HepG2 (cell line): ENCODE measurements around the gene SPATA31E1. TPM values are rescaled to one million over a fixed set of nuclear protein-coding genes. Genes with fewer than 3 reads are reported as not detected.

Experiments used
- ATAC-seq: fragments of 200-7000 bp; cut with Tn5 transposase; 3 replicates; pipeline ENCODE4 v1.9.1; 2020; ENCODE audit warnings: mild to moderate bottlenecking, moderate library complexity
- BruUV-seq: library from RNA; stranded (reverse); fragments of 400-500 nt; replicated peaks from 2 replicates; lab custom pipeline; 2021; lab: Mats Ljungman, UMichigan
- CTCF ChIA-PET: fragments of 300-600 bp; formaldehyde crosslinking; extraction: SDS; loops from one replicate; lab custom pipeline; 2021; ENCODE audit warnings: low total read pairs, inconsistent platforms, low intra/inter-chr PET ratio; lab: Yijun Ruan, JAX
- POLR2A ChIA-PET: fragments of 350-600 bp; sonication (Branson Sonifier 250); formaldehyde crosslinking; loops from one replicate; lab custom pipeline; 2020; ENCODE audit warnings: antibody characterized with exemption, inconsistent platforms; lab: Yijun Ruan, JAX
- DNase-seq: peaks from one replicate; pipeline ENCODE4 v3.0.0-alpha.2; 2015; ENCODE audit warnings: low spot score
- FAIRE-seq: peaks from 3 replicates; lab custom pipeline; 2011; peaks lifted over from hg19 to GRCh38; lab: Jason Lieb, UNC
- H2AFZ ChIP-seq: one replicate; pipeline ENCODE4 v1.6.1; 2011; ENCODE audit warnings: low read length, inconsistent platforms
- H3K27ac ChIP-seq: fragments of 300-600 bp; 3 replicates; pipeline ENCODE4 v1.8.0; 2011; ENCODE audit warnings: mixed run types, mild to moderate bottlenecking, mixed read lengths, low read length, inconsistent platforms; ENCODE audit not compliant: insufficient read depth; ENCODE audit errors: extremely low read length
- H3K27me3 ChIP-seq, 2 experiments: fragments of 200-600 bp in 1 of 2; 2 replicates in 1 of 2; 3 replicates in 1 of 2; pipeline versions ENCODE4 v1.6.0 to v1.8.0; 2011; ENCODE audit warnings: low read length in 2 of 2, mild to moderate bottlenecking in 2 of 2, moderate library complexity in 2 of 2, inconsistent platforms in 1 of 2; ENCODE audit not compliant: insufficient read depth in 2 of 2, control insufficient read depth in 1 of 2
- H3K36me3 ChIP-seq, 2 experiments: fragments of 200-600 bp in 1 of 2; replicated peaks in 1 of 2; 2 replicates in 1 of 2; 3 replicates in 1 of 2; pipeline versions ENCODE4 v1.5.1 to v1.8.0; 2011; ENCODE audit warnings: low read length in 2 of 2, inconsistent platforms in 1 of 2; ENCODE audit not compliant: insufficient read depth in 2 of 2, control insufficient read depth in 1 of 2
- H3K4me1 ChIP-seq: 2 replicates; pipeline ENCODE4 v1.5.1; 2012; ENCODE audit warnings: low read length, inconsistent platforms; ENCODE audit not compliant: insufficient read depth
- H3K4me2 ChIP-seq: 2 replicates; pipeline ENCODE4 v1.6.0; 2011; ENCODE audit warnings: low read depth, low read length, inconsistent platforms
- H3K4me3 ChIP-seq, 3 experiments: fragments of 200-600 bp in 1 of 3; sonication (generic), shearing (Covaris generic) in 1 of 3; replicated peaks in 1 of 3; 2 replicates each; pipeline ENCODE4 v1.5.1; 2011 to 2016; ENCODE audit warnings: low read length in 3 of 3, inconsistent platforms in 2 of 3, low read depth in 2 of 3, mild to moderate bottlenecking in 2 of 3, control low read depth in 1 of 3, mixed read lengths in 1 of 3; ENCODE audit not compliant: insufficient read depth in 1 of 3
- H3K79me2 ChIP-seq: one replicate; pipeline ENCODE4 v1.6.1; 2011; ENCODE audit warnings: low read length, inconsistent platforms; ENCODE audit not compliant: insufficient read depth
- H3K9ac ChIP-seq: 2 replicates; pipeline ENCODE4 v1.6.0; 2011; ENCODE audit warnings: mild to moderate bottlenecking, low read depth, low read length, inconsistent platforms; ENCODE audit not compliant: insufficient read depth
- H3K9me3 ChIP-seq: 2 replicates; pipeline ENCODE4 v1.5.1; 2012; ENCODE audit warnings: mild to moderate bottlenecking, low read length
- H4K20me1 ChIP-seq: 2 replicates; pipeline ENCODE4 v1.6.0; 2011; ENCODE audit warnings: inconsistent platforms, mild to moderate bottlenecking, low read length, moderate library complexity; ENCODE audit not compliant: insufficient read depth
- BHLHE40 ChIP-seq: IDR thresholded peaks from 2 replicates; pipeline ENCODE4 v1.6.1; 2011; ENCODE audit warnings: low read length, improper control_type of control experiment
- HDAC1 ChIP-seq: sonication (generic); formaldehyde crosslinking; IDR thresholded peaks from 2 replicates; pipeline ENCODE4 v1.5.1; 2020; ENCODE audit warnings: mild to moderate bottlenecking, missing genetic modification reagents
- MATR3 ChIP-seq: sonication (generic); formaldehyde crosslinking; IDR thresholded peaks from 2 replicates; pipeline ENCODE4 v1.4.0; 2020; ENCODE audit warnings: missing genetic modification reagents
- PCBP1 ChIP-seq: fragments of 200-400 bp; formaldehyde crosslinking; IDR thresholded peaks from 2 replicates; pipeline ENCODE4 v1.6.1; 2017; ENCODE audit warnings: mild to moderate bottlenecking, low read depth, low read length, borderline replicate concordance
- PHF20 ChIP-seq: sonication (generic); formaldehyde crosslinking; IDR thresholded peaks from 2 replicates; pipeline ENCODE4 v1.5.0; 2020; ENCODE audit warnings: mild to moderate bottlenecking, missing genetic modification reagents
- REPIN1 ChIP-seq: sonication (generic); formaldehyde crosslinking; IDR thresholded peaks from 2 replicates; pipeline ENCODE4 v1.8.0; 2022; ENCODE audit warnings: missing genetic modification reagents, low read depth, mild to moderate bottlenecking, borderline replicate concordance
- RFX5 ChIP-seq: IDR thresholded peaks from 2 replicates; pipeline ENCODE4 v1.6.1; 2011; ENCODE audit warnings: low read depth, low read length, improper control_type of control experiment
- ZBTB8A ChIP-seq: sonication (generic); formaldehyde crosslinking; IDR thresholded peaks from 2 replicates; pipeline ENCODE4 v1.4.0; 2020; ENCODE audit warnings: mild to moderate bottlenecking, low read depth, missing genetic modification reagents, borderline replicate concordance
- ZNF235 ChIP-seq: sonication (generic); formaldehyde crosslinking; IDR thresholded peaks from 2 replicates; pipeline ENCODE4 v1.8.1; 2023; ENCODE audit warnings: mild to moderate bottlenecking, missing genetic modification reagents, borderline replicate concordance
- ZNF329 ChIP-seq: sonication (generic); formaldehyde crosslinking; IDR thresholded peaks from 2 replicates; pipeline ENCODE4 v1.9.0; 2021; ENCODE audit warnings: low read depth, mild to moderate bottlenecking, missing genetic modification reagents
- ZNF441 ChIP-seq: sonication (generic); formaldehyde crosslinking; IDR thresholded peaks from 2 replicates; pipeline ENCODE4 v1.7.0; 2021; ENCODE audit warnings: missing genetic modification reagents, borderline replicate concordance
- WGBS: methylation state at CpG from one replicate; pipeline ENCODE4 v1.1.6; 2017; ENCODE audit warnings: low lambda C conversion rate; 5-methylcytosine and 5-hydroxymethylcytosine counted together
- in situ Hi-C: cut with HindIII; loops from 2 replicates; pipeline ENCODE4 v1.10.0; 2017; ENCODE audit warnings: low pct_unique_long_range_greater_than_20kb; ENCODE audit not compliant: extremely low pct_ligation_motif_present
- intact Hi-C: fragments of 100-400 bp; cut with micrococcal nuclease; formaldehyde crosslinking; loops from one replicate; pipeline ENCODE4 v1.10.0; 2022; ENCODE audit not compliant: unreplicated experiment
- polyA plus RNA-seq, 8 experiments: library from polyadenylated mRNA; depleted of rRNA in 3 of 8; stranded (reverse) in 7 of 8; unstranded in 1 of 8; fragments of >200 nt; fragmentation: Illumina TruSeq in 4 of 8; extraction: Trizol in 4 of 8; gene quantifications; 2 replicates each; pipeline versions ENCODE4 v1.2.1 to v1.2.3, GENCODE V29; 2011 to 2016; ENCODE audit warnings: low read depth in 4 of 8, missing spikeins in 1 of 8, mixed read lengths in 1 of 8; ENCODE audit not compliant: insufficient read depth in 1 of 8
- total RNA-seq, 5 experiments: library from RNA; depleted of rRNA; stranded (reverse); fragments of >200 nt; fragmentation: Illumina TruSeq; extraction: Trizol; gene quantifications; 2 replicates each; pipeline ENCODE4 v1.2.3, GENCODE V29; 2016; ENCODE audit warnings: low read depth in 1 of 5
- TF ChIP-seq, protein P1 (sequence below): sonication (generic); formaldehyde crosslinking; IDR thresholded peaks from 2 replicates; pipeline ENCODE4 v1.5.0; 2020; ENCODE audit warnings: missing genetic modification reagents
- TF ChIP-seq, protein P2 (sequence below): sonication (generic); formaldehyde crosslinking; IDR thresholded peaks from 2 replicates; pipeline ENCODE4 v1.8.1; 2023; ENCODE audit warnings: mild to moderate bottlenecking, missing genetic modification reagents, borderline replicate concordance
- TF ChIP-seq, protein P3 (sequence below): sonication (generic); formaldehyde crosslinking; IDR thresholded peaks from 2 replicates; pipeline ENCODE4 v1.4.0; 2020; ENCODE audit warnings: mild to moderate bottlenecking, missing genetic modification reagents

SPATA31E1 gene
- total and polyA plus RNA-seq, 2 of the 13 experiments (the other 11 are each of a cell fraction or from before 2014, with no cell fraction given) = not detected

DNA sequence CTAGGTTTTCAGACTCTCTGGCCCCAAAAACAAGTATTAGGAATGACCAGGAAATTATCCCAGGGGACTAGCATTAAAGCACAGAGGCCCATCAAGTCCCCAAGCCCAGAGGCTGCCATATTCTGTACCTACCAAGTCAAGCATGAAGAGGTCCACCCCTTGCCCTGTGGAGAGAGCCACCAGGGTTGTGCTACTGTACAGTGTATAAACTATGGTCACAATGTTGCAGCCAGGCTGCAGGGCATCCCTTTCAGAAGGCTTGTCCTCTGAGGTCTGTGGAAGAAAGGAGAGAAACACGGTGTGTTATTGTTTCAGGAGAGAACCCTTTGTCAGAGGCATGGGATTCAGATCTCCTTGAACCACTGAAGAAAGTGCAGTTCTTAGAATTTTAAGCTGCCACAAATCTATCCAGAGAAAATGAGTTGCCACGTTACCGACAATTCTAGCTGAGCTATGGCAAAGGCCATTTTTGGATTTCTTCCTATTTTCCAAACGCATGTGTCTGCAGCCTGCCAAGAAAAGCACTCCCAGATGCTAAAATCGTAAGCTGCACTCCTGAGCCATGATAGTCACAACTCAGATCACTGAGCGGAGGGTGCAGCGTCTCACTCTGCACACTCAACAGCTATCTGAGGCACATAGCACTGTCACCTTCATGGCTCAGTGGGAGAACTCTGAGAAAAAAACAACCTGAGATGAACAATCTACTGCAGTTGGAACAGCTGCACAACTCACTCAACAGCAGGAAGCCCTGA, 45.5 kb upstream of the SPATA31E1 start:
- ChIA-PET POLR2A (no interaction called here), CTCF (no interaction called here)
- intact Hi-C loops = no loop called here
- Histone ChIP-seq H3K27me3 (peaks cover 2% of the 10 kb centered on the region in 2 experiments; a peak in 2 of 5 replicates), H2AFZ (no peak overlapping the region), H3K4me1 (no peaks in the 10 kb centered on the region), H3K4me3 (no peak overlapping the region), H3K9ac (no peak overlapping the region), H3K79me2 (no peaks in the 10 kb centered on the region), H3K9me3 (no peaks in the 10 kb centered on the region), H3K27ac (no peak overlapping the region), H3K4me2 (no peak overlapping the region), H4K20me1 (no peaks in the 10 kb centered on the region), H3K36me3 (no peaks in the 10 kb centered on the region)
- no peak for FAIRE-seq
- no peak for ATAC-seq
- in situ Hi-C loops = no loop called here
- DNase-seq = no peak
- no TSS peak for BruUV-seq
- no peak for TF ChIP-seq MATR3
- no peak for TF ChIP-seq RFX5
- TF ChIP-seq, protein P1, sequence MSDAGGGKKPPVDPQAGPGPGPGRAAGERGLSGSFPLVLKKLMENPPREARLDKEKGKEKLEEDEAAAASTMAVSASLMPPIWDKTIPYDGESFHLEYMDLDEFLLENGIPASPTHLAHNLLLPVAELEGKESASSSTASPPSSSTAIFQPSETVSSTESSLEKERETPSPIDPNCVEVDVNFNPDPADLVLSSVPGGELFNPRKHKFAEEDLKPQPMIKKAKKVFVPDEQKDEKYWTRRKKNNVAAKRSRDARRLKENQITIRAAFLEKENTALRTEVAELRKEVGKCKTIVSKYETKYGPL (CRISPR knock-in tag) = no peak
- no peak for TF ChIP-seq ZBTB8A
- TF ChIP-seq REPIN1 (CRISPR knock-in tag) = no peak
- TF ChIP-seq HDAC1 (CRISPR knock-in tag) = no peak
- TF ChIP-seq, protein P2, sequence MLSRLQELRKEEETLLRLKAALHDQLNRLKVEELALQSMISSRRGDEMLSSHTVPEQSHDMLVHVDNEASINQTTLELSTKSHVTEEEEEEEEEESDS (CRISPR knock-in tag) = no peak
- no peak for TF ChIP-seq ZNF235
- no peak for TF ChIP-seq PHF20
- TF ChIP-seq ZNF329 (CRISPR knock-in tag) = no peak
- TF ChIP-seq PCBP1 = no peak
- TF ChIP-seq BHLHE40 = no peak
- TF ChIP-seq, protein P3, sequence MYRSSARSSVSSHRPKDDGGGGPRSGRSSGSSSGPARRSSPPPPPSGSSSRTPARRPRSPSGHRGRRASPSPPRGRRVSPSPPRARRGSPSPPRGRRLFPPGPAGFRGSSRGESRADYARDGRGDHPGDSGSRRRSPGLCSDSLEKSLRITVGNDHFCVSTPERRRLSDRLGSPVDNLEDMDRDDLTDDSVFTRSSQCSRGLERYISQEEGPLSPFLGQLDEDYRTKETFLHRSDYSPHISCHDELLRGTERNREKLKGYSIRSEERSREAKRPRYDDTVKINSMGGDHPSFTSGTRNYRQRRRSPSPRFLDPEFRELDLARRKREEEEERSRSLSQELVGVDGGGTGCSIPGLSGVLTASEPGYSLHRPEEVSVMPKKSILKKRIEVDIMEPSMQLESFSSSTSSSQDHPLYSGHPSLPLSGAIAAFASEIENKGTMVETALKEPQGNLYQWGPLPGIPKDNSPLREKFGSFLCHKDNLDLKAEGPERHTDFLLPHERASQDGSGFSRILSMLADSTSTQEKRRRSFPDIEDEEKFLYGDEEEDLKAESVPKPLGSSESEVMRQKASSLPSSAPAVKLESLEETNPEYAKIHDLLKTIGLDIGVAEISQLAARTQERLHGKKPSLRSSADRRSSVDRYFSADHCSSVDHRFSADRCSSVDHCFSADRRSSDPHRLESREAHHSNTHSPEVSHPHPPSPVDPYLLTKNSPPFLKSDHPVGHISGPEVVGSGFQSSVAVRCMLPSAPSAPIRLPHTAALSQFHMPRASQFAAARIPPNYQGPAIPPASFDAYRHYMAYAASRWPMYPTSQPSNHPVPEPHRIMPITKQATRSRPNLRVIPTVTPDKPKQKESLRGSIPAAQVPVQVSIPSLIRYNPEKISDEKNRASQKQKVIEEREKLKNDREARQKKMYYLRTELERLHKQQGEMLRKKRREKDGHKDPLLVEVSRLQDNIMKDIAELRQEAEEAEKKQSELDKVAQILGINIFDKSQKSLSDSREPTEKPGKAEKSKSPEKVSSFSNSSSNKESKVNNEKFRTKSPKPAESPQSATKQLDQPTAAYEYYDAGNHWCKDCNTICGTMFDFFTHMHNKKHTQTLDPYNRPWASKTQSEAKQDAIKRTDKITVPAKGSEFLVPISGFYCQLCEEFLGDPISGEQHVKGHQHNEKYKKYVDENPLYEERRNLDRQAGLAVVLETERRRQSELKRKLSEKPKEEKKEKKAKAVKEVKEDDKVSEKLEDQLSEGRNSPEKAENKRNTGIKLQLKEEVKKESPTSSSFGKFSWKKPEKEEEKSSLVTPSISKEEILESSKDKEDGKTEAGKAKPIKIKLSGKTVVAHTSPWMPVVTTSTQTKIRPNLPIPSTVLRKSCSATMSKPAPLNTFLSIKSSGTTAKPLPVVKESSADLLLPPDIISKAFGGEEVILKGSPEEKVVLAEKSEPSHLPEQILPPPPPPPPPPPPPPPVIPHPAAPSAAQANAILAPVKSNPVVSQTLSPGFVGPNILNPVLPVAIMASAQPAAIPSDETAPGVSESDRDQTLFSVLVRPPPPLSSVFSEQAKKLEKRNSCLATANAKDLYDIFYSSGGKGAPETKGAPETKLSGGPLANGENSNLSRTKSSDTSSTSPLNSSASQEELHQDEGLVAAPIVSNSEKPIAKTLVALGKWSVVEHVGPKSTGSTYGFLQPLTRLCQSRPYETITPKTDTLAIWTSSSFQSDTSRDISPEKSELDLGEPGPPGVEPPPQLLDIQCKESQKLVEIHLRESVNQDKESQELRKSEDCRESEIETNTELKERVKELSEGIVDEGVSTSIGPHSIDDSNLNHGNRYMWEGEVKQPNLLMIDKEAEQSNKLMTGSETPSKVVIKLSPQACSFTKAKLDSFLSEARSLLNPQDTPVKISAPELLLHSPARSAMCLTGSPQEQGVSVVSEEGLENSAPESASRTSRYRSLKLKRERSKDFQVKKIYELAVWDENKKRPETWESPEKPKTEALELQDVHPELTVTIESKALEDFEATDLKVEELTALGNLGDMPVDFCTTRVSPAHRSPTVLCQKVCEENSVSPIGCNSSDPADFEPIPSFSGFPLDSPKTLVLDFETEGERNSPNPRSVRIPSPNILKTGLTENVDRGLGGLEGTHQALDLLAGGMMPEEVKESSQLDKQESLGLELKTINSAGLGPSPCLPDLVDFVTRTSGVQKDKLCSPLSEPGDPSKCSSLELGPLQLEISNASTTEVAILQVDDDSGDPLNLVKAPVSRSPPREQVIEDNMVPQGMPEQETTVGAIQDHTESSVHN (CRISPR knock-in tag) = no peak
- TF ChIP-seq ZNF441 (CRISPR knock-in tag) = no peak
- 51% methylated on average over 7 of the region's 7 CpGs for WGBS
